HFF-Myc (cell line): ENCODE measurements around the gene GRIN3B.

Experiments used
- DNase-seq: peaks from one replicate; pipeline ENCODE4 v3.0.0-alpha.2; 2011; ENCODE audit warnings: low read depth; ENCODE audit errors: extremely low read depth
- H3K4me3 ChIP-seq: replicated peaks from 2 replicates; pipeline ENCODE4 v1.5.1; 2011; ENCODE audit warnings: low read depth, mild to moderate bottlenecking, control low read depth, low read length
- CTCF ChIP-seq: IDR thresholded peaks from 2 replicates; pipeline ENCODE4 v1.5.1; 2012; ENCODE audit warnings: mild to moderate bottlenecking, low read depth, low read length, control low read depth; ENCODE audit errors: missing control alignments

Gene GRIN3B

GRCh38 chr19:960601-960938, 39.6 kb upstream of the GRIN3B start:
- TF ChIP-seq CTCF: no peak
- H3K4me3 ChIP-seq: no peak overlapping the region
- no peak for DNase-seq

- no peak for DNase-seq
- TF ChIP-seq CTCF: no peak
- no peak overlapping the region for H3K4me3 ChIP-seq
Measured at GRCh38 chr19:961866-962620, 38.2 kb upstream of the GRIN3B start.

- DNase-seq: no peak
- TF ChIP-seq CTCF: no peak
- no peak overlapping the region for H3K4me3 ChIP-seq
Measured at GRCh38 chr19:962683-963400, 37.4 kb upstream of the GRIN3B start.

GRCh38 chr19:963486-963951, 36.7 kb upstream of the GRIN3B start:
- no peak for TF ChIP-seq CTCF
- no peak overlapping the region for H3K4me3 ChIP-seq
- no peak for DNase-seq

- no peak overlapping the region for H3K4me3 ChIP-seq
- no peak for TF ChIP-seq CTCF
- no peak for DNase-seq
Measured at GRCh38 chr19:964116-964520, 36.1 kb upstream of the GRIN3B start.

GRCh38 chr19:964761-965694, 35.2 kb upstream of the GRIN3B start:
- H3K4me3 ChIP-seq: no peak overlapping the region
- DNase-seq: no peak
- no peak for TF ChIP-seq CTCF
